ENCODE measurements around the gene RASGRP1.

DNA sequence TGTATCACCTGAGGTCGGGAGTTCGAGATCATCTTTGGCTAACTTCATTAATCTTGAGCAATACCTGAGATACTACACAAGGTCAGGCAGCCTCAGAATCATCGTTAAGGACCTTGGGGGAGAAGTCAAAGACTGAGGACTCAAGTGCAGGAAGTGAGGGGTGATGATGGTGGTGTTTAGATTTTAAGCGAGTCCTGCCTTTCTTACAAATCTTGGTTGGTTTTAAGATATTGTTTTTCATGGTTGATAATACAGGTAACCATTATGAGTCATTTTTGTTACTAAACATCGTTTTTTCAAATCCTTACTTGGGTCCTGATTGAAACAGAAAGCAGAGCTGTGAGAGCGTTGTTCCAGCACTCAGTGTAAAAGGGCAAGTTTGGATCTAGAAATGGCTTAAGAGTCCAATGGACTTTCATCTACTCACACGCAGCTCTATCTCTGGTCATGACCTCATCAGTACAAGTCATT lies 4.1 kb downstream of the RASGRP1 start:
- TF ChIP-seq CTCF (IDR thresholded peaks at IDR 0.05) = no peak
- TF ChIP-seq POLR2AphosphoS5 (IDR thresholded peaks at IDR 0.05; ENCODE audit: low read depth, low read length) = no peak
- TF ChIP-seq SIN3A (IDR thresholded peaks at IDR 0.05; ENCODE audit: borderline replicate concordance, insufficient read depth, low read depth, low read length) = no peak
- TF ChIP-seq, protein P1, sequence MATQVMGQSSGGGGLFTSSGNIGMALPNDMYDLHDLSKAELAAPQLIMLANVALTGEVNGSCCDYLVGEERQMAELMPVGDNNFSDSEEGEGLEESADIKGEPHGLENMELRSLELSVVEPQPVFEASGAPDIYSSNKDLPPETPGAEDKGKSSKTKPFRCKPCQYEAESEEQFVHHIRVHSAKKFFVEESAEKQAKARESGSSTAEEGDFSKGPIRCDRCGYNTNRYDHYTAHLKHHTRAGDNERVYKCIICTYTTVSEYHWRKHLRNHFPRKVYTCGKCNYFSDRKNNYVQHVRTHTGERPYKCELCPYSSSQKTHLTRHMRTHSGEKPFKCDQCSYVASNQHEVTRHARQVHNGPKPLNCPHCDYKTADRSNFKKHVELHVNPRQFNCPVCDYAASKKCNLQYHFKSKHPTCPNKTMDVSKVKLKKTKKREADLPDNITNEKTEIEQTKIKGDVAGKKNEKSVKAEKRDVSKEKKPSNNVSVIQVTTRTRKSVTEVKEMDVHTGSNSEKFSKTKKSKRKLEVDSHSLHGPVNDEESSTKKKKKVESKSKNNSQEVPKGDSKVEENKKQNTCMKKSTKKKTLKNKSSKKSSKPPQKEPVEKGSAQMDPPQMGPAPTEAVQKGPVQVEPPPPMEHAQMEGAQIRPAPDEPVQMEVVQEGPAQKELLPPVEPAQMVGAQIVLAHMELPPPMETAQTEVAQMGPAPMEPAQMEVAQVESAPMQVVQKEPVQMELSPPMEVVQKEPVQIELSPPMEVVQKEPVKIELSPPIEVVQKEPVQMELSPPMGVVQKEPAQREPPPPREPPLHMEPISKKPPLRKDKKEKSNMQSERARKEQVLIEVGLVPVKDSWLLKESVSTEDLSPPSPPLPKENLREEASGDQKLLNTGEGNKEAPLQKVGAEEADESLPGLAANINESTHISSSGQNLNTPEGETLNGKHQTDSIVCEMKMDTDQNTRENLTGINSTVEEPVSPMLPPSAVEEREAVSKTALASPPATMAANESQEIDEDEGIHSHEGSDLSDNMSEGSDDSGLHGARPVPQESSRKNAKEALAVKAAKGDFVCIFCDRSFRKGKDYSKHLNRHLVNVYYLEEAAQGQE (IDR thresholded peaks at IDR 0.05; ENCODE audit: insufficient read depth in 1 of 2, low read depth in 2 of 2, low read length in 1 of 2) = no peak
- no peak for TF ChIP-seq TCF7L2 (IDR thresholded peaks at IDR 0.05; ENCODE audit: low read depth, low read length)
